Spleen (tissue), 11 donors: Measurements from ENCODE around the gene TRAF3IP3. TPM values are rescaled to one million over a fixed set of nuclear protein-coding genes. Genes with fewer than 3 reads are reported as not detected.

Experiments
- DNase-seq: peaks from one replicate; pipeline ENCODE4 v3.0.0-alpha.2; 2020
- H3K27ac ChIP-seq, 8 donors: fragments of 200-600 bp; sonication (generic) in 7 of 8; 1 replicate in 4 of 8; 2 replicates in 4 of 8; pipeline versions ENCODE4 v1.5.0 to v1.8.0; 2016 to 2021; ENCODE audit warnings: inconsistent platforms in 4 of 8, mild to moderate bottlenecking in 4 of 8, moderate library complexity in 1 of 8
- H3K27me3 ChIP-seq, 7 donors: fragments of 200-600 bp; sonication (generic) in 6 of 7; replicated peaks in 1 of 7; 1 replicate in 4 of 7; 2 replicates in 3 of 7; pipeline versions ENCODE4 v1.5.0 to v1.8.0; 2016 to 2021; ENCODE audit warnings: inconsistent platforms in 3 of 7, mild to moderate bottlenecking in 1 of 7
- H3K36me3 ChIP-seq, 6 donors: fragments of 200-600 bp; sonication (generic) in 5 of 6; 1 replicate in 4 of 6; 2 replicates in 2 of 6; pipeline versions ENCODE4 v1.5.0 to v1.8.0; 2016 to 2021; ENCODE audit warnings: inconsistent platforms in 2 of 6
- H3K4me1 ChIP-seq, 6 donors: fragments of 200-600 bp; sonication (generic) in 5 of 6; 1 replicate in 3 of 6; 2 replicates in 3 of 6; pipeline versions ENCODE4 v1.5.0 to v1.8.0; 2016 to 2021; ENCODE audit warnings: inconsistent platforms in 3 of 6
- H3K4me3 ChIP-seq, 8 donors: fragments of 200-600 bp; sonication (generic) in 7 of 8; 1 replicate in 4 of 8; 2 replicates in 4 of 8; pipeline versions ENCODE4 v1.5.0 to v1.8.0; 2016 to 2021; ENCODE audit warnings: inconsistent platforms in 4 of 8, mild to moderate bottlenecking in 4 of 8, moderate library complexity in 2 of 8
- H3K9me3 ChIP-seq, 8 donors: fragments of 200-600 bp; sonication (generic) in 7 of 8; 1 replicate in 4 of 8; 2 replicates in 4 of 8; pipeline versions ENCODE4 v1.5.0 to v1.8.0; 2016 to 2021; ENCODE audit warnings: inconsistent platforms in 4 of 8
- CTCF ChIP-seq, 11 experiments: fragments of 200-600 bp in 7 of 11; fragments of 450-650 bp in 4 of 11; sonication (generic) in 4 of 11; IDR thresholded peaks in 8 of 11; conservative IDR thresholded peaks in 3 of 11; 1 replicate in 7 of 11; 2 replicates in 4 of 11; pipeline versions ENCODE4 v1.4.0 to v1.8.0; 2016 to 2021; ENCODE audit warnings: antibody characterized with exemption in 11 of 11, inconsistent platforms in 4 of 11, mild to moderate bottlenecking in 1 of 11
- POLR2A ChIP-seq, 3 donors: fragments of 450-650 bp; IDR thresholded peaks; one replicate each; pipeline ENCODE4 v1.5.1; 2017; ENCODE audit warnings: antibody characterized with exemption in 3 of 3, mild to moderate bottlenecking in 1 of 3
- POLR2AphosphoS5 ChIP-seq, 3 donors: sonication (generic); formaldehyde crosslinking; IDR thresholded peaks; one replicate each; pipeline ENCODE4 v1.5.1; 2017; ENCODE audit warnings: antibody characterized with exemption in 3 of 3
- WGBS, 5 donors: extraction: QIAGEN DNeasy Blood & Tissue Kit in 3 of 5; methylation state at CpG; one replicate each; pipeline versions ENCODE4 v1.1.5 to v1.1.7; 2013 to 2018; 5-methylcytosine and 5-hydroxymethylcytosine counted together
- intact Hi-C: fragments of 100-400 bp; cut with DNase I; formaldehyde crosslinking; loops from one replicate; pipeline ENCODE4 v1.15.0; 2023; ENCODE audit warnings: low total_unique reads
- polyA plus RNA-seq, 3 donors: library from polyadenylated mRNA; stranded (reverse); fragments of 200-250 nt; gene quantifications; one replicate each; pipeline ENCODE4 v1.2.1, GENCODE V29; 2013
- total RNA-seq, 7 donors: library from RNA; depleted of rRNA in 3 of 7; stranded (reverse); fragments of >200 nt in 3 of 7; fragmentation: NEBNext Ultra II Directional in 4 of 7; extraction: Animal tissue kit (Norgen Biotek cat#: 25700) in 4 of 7; gene quantifications; one replicate each; pipeline versions ENCODE4 v1.1.0 to v1.2.1, GENCODE V29; 2016 to 2021
- donor health status: healthy with polysubstance abuse.
- donor health status: DM: no; HTN: no; CAD: no; lungs with moderate emphysema.
- donor health status: DM: no; HTN: no; CAD: no.
- donor health status: Bipolar disorder and iron deficiency.
- donor health status: healthy.
- donor health status: DM: no; HTN: no; CAD: no.
- donor health status: DM: yes; HTN: yes; CAD: no.

The TRAF3IP3 gene
- total and polyA plus RNA-seq, 10 donors, result 95.4 to 189 (median 108) TPM

DNA sequence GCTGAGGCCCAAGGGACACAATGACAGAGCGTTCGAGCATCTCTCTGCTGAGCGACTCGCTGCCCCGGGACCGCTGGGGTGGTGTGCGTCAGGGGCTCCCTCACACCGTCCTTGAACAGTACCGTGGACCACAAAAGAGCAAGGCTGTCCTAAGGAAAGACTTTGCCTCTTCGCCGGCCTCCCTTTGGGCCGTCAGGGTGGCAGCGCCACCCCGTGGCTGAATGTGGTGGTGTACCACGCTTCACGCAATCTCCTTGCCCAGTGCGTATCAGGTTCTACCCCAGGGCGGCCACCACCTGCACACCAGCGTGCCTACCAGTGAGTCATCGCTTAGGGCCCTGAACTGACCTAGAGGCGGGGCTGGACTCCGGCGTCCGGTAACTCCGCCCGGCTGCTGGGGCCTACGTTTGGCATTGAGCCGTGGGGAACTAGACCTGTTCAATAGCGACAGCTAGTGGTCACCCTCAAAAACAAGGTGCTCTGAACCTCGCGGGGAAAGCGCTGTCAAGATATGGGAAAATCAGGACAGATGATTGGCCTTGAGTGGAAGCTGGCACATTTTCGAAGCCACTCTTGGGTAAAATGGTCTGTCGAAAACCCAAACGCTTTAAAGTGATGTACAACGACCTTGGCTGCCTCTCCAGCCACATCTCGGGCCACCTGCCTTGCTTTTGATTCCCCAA lies 8.1 kb upstream of the TRAF3IP3 start:
- intact Hi-C loops, result no loop called here
- peak overlapping the region; percentile 8 to 65 (median 26) for H3K4me3 ChIP-seq
- H3K27ac ChIP-seq, result peak overlapping the region in 7 of 8 donors; percentile 26 to 85 (median 69)
- H3K9me3 ChIP-seq, result no peaks in the 10 kb centered on the region
- whole genome bisulfite sequencing, 5 donors, result 13 to 15% (median 14%) methylated on average over 24 to 37 of the region's 37 CpGs
- no peaks in the 10 kb centered on the region for H3K36me3 ChIP-seq
- TF ChIP-seq CTCF (IDR thresholded peaks at IDR 0.05 in 8 of 11, conservative IDR thresholded peaks at IDR 0.05 in 3 of 11) (peak; percentile 87 to 99 (median 96)), POLR2AphosphoS5 (IDR thresholded peaks at IDR 0.05) (peak; percentile 70 to 90 (median 79)), POLR2A (IDR thresholded peaks at IDR 0.05) (no peak)
- H3K4me1 ChIP-seq, result peaks cover 13 to 65% (median 45%) of the 10 kb centered on the region in 6 donors
- DNase-seq, result peak; percentile 97
- no peaks in the 10 kb centered on the region for H3K27me3 ChIP-seq

DNA sequence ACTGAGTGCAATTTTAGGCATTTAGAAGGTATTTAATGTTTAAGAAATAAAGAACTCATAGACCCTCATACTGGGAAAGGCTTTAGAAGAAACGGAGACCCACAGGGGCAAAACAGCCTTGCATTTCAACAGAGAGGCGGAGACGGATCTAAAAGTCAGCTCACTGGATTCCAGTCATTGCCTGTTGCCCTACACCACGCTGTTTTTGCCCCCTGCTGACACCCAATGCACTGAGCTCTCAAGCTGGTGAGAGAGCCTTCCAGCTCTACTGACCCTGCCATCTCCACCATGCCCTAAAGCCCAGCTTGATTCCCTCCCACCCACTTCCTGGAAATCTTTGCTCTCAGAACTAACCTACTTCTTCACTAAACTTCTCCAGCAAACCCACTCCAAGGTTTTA lies 7.2 kb upstream of the TRAF3IP3 start:
- H3K9me3 ChIP-seq, result no peaks in the 10 kb centered on the region
- no peak for TF ChIP-seq CTCF (IDR thresholded peaks at IDR 0.05 in 8 of 11, conservative IDR thresholded peaks at IDR 0.05 in 3 of 11)
- no peak for TF ChIP-seq POLR2AphosphoS5 (IDR thresholded peaks at IDR 0.05)
- no peak for TF ChIP-seq POLR2A (IDR thresholded peaks at IDR 0.05)
- no peak for DNase-seq
- H3K27me3 ChIP-seq, result no peaks in the 10 kb centered on the region
- H3K27ac ChIP-seq, result peak overlapping the region in 6 of 8 donors; percentile 26 to 85 (median 74)
- H3K4me3 ChIP-seq, result no peak overlapping the region
- intact Hi-C loops, result no loop called here
- H3K4me1 ChIP-seq, result peaks cover 13 to 71% (median 45%) of the 10 kb centered on the region in 6 donors
- 66 to 86% (median 72%) methylated on average over 4 of the region's 4 CpGs for WGBS, 5 donors
- no peaks in the 10 kb centered on the region for H3K36me3 ChIP-seq

DNA sequence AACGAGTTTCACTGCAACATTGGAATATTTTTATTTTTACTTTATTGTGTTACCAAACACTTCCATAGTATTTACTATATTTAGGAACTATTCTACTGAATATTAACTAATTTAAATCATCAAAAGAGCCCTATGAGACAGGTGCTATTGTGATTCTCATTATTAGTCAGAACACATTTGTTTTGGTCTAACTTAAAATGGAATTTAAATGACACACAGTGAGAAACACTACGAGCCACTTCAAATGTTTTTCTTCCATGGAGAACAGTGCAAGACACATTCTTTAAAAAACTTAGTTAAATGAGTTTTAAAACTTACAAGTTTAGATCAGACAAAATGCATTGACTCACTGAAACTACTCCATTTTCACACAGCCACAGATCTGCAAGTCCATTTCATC lies 6.6 kb upstream of the TRAF3IP3 start:
- WGBS, 5 donors, result 60 to 74% (median 67%) methylated on average over 2 of the region's 2 CpGs

More for the DNA sequence above, 6.6 kb upstream of the TRAF3IP3 start:
- Histone ChIP-seq H3K9me3 (no peaks in the 10 kb centered on the region), H3K27me3 (no peaks in the 10 kb centered on the region), H3K4me3 (no peak overlapping the region), H3K4me1 (peaks cover 13 to 71% (median 46%) of the 10 kb centered on the region in 6 donors), H3K27ac (peak overlapping the region in 5 of 8 donors; percentile 55 to 81 (median 73)), H3K36me3 (no peaks in the 10 kb centered on the region)
- TF ChIP-seq POLR2AphosphoS5 (IDR thresholded peaks at IDR 0.05), result no peak
- no peak for TF ChIP-seq POLR2A (IDR thresholded peaks at IDR 0.05)
- TF ChIP-seq CTCF (IDR thresholded peaks at IDR 0.05 in 8 of 11, conservative IDR thresholded peaks at IDR 0.05 in 3 of 11), result no peak
- DNase-seq, result no peak
- intact Hi-C loops, result no loop called here
